Measurements from ENCODE around the gene FAM3C. TPM values are rescaled to one million over a fixed set of nuclear protein-coding genes. Genes with fewer than 3 reads are reported as not detected.
"Not testable (repeated sequence)": the region's sequence is repeated elsewhere in the genome, so short reads cannot be mapped to it uniquely, and the experiment has no call there.

Gene FAM3C
- polyA plus RNA-seq, 1 experiment = 48.7 TPM

DNA sequence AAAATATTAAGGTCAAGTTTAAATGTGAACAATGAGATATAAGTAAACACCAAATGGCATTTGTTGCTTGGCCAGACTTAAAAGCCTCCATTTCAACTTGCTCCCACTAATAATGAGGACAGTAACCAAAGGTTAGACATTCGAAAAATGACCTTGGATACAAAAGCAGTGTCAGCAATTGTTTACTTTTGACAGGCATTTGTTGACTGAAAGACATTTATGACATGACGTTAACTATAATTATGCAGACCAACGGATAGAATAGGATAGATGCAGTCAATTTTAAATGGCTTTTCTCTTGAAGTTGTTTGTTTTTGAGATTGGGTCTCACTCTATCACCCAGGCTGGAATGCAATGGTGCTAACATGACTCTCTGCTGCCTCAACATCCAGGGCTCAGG lies 73.6 kb downstream of the FAM3C start:
- Histone ChIP-seq H3K27ac (ENCODE audit: low read depth, low read length) (no peak overlapping the region), H3K27me3 (ENCODE audit: control insufficient read depth, insufficient read depth, low read length) (no peaks in the 10 kb centered on the region), H3K4me3 (ENCODE audit: low read depth, low read length) (no peak overlapping the region), H3K9me3 (ENCODE audit: control insufficient read depth, insufficient read depth, low read length) (no peaks in the 10 kb centered on the region)
- ChIA-PET CTCF (no interaction called here), POLR2A (no interaction called here)
- no peak for DNase-seq (ENCODE audit: low read depth, low spot score)
- TF ChIP-seq, protein P1, sequence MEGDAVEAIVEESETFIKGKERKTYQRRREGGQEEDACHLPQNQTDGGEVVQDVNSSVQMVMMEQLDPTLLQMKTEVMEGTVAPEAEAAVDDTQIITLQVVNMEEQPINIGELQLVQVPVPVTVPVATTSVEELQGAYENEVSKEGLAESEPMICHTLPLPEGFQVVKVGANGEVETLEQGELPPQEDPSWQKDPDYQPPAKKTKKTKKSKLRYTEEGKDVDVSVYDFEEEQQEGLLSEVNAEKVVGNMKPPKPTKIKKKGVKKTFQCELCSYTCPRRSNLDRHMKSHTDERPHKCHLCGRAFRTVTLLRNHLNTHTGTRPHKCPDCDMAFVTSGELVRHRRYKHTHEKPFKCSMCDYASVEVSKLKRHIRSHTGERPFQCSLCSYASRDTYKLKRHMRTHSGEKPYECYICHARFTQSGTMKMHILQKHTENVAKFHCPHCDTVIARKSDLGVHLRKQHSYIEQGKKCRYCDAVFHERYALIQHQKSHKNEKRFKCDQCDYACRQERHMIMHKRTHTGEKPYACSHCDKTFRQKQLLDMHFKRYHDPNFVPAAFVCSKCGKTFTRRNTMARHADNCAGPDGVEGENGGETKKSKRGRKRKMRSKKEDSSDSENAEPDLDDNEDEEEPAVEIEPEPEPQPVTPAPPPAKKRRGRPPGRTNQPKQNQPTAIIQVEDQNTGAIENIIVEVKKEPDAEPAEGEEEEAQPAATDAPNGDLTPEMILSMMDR (IDR thresholded peaks at IDR 0.05; ENCODE audit: low read depth, low read length) = no peak

DNA sequence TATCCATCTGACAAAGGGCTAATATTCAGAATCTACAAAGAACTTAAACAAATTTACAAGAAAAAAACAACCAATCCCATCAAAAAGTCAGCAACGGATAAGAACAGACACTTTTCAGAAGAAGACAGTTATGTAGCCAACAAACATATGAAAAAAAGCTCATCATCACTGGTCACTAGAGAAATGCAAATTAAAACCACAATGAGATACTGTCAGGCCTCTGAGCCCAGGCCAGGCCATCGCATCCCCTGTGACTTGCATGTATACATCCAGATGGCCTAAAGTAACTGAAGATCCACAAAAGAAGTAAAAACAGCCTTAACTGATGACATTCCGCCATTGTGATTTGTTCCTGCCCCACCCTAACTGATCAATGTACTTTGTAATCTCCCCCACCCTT lies 80.9 kb downstream of the FAM3C start:
- CTCF ChIA-PET; DNase-seq (ENCODE audit: low read depth, low spot score); H3K9me3 ChIP-seq (ENCODE audit: control insufficient read depth, insufficient read depth, low read length); H3K27ac ChIP-seq (ENCODE audit: low read depth, low read length); POLR2A ChIA-PET; H3K27me3 ChIP-seq (ENCODE audit: control insufficient read depth, insufficient read depth, low read length); H3K4me3 ChIP-seq (ENCODE audit: low read depth, low read length): not testable (repeated sequence)

DNA sequence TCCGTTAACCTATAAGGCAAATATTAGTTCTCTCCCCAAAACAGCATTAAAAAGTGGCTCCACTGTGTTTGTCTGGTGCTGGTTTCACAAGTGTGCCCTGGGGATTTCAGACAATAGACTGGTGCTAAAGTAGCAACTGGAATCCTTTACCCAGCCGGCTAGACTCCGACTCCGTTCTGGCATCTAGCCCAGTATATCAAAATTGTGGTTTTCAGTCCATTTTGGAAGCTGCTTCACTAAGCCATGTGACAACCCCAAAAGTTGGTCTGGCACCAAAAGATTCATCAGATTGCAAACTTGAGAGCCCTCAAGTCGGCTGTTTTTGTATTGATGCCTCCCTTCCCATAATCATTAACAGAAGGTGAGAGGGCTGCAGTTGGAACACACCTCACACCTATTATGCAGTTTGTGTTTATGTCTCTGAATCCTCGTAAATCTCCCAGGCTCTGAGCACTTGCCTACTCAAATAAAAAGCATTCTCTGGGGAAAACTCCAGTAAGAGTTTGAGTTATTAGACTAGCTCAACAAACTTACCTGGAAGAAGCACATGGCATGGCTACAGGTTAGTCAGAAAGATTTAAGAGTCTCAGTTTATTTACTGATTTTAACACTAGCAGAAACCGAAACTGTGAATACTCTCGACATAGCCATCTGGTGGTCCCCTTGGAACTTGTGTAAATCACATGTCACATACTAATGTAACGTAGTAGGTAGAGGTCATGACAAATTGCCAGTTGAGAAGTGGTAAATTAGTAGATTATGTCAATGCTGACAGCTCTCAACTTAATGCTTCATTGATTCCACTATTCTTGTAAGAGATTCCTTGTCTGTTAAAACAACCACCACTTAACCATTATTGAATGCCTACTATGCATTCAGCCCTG lies 82.1 kb downstream of the FAM3C start:
- Histone ChIP-seq H3K9me3 (ENCODE audit: control insufficient read depth, insufficient read depth, low read length) (no peaks in the 10 kb centered on the region), H3K27ac (ENCODE audit: low read depth, low read length) (no peak overlapping the region), H3K27me3 (ENCODE audit: control insufficient read depth, insufficient read depth, low read length) (no peaks in the 10 kb centered on the region), H3K4me3 (ENCODE audit: low read depth, low read length) (no peak overlapping the region)
- no peak for DNase-seq (ENCODE audit: low read depth, low spot score)
- POLR2A ChIA-PET = interaction anchor here (0.6 kb wide), 1 partner anchor 53 kb away, joined by 3 read pairs; no protein-coding TSS in a partner anchor
- CTCF ChIA-PET = interaction anchor here (0.8 kb wide), 1 partner anchor 13 kb away, joined by 3 read pairs; no protein-coding TSS in a partner anchor
- TF ChIP-seq, protein P1 (IDR thresholded peaks at IDR 0.05; ENCODE audit: low read depth, low read length) = no peak

DNA sequence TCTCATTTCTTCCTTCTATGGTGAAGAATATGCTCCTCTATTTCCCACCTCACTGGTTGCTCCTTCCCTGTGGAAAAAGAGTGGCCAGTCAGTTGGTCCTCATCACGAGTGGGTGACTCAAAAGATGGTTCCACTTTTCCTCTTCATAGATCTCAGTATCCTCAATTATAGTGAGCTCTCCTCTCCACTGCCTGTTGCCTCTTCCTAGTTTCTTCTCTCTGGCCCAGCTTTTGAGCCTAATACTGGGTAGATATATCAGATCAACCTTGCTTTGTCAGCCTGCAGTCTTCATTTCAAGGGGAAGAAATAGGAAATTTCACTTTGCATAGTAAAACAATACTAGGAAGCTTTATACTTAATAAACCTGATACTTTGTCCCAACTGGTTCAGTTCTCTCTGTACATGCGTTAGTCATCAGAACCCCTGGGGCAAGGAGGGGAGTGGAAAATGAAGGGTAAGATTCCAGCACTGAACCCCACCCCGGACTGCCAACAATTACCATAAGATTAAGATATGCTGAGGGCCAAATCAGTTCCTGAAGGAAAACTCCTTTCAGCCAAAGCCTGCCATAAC lies 82.8 kb downstream of the FAM3C start:
- H3K9me3 ChIP-seq (ENCODE audit: control insufficient read depth, insufficient read depth, low read length) = no peaks in the 10 kb centered on the region
- H3K27ac ChIP-seq (ENCODE audit: low read depth, low read length) = no peak overlapping the region
- H3K4me3 ChIP-seq (ENCODE audit: low read depth, low read length) = no peak overlapping the region
- no peak for DNase-seq (ENCODE audit: low read depth, low spot score)
- TF ChIP-seq, protein P1 (IDR thresholded peaks at IDR 0.05; ENCODE audit: low read depth, low read length) = no peak
- ChIA-PET CTCF (interaction anchor here (0.8 kb wide), 1 partner anchor 14 kb away, joined by 3 read pairs; no protein-coding TSS in a partner anchor), POLR2A (interaction anchor here (0.6 kb wide), 1 partner anchor 53 kb away, joined by 3 read pairs; no protein-coding TSS in a partner anchor)
- H3K27me3 ChIP-seq (ENCODE audit: control insufficient read depth, insufficient read depth, low read length) = no peaks in the 10 kb centered on the region

DNA sequence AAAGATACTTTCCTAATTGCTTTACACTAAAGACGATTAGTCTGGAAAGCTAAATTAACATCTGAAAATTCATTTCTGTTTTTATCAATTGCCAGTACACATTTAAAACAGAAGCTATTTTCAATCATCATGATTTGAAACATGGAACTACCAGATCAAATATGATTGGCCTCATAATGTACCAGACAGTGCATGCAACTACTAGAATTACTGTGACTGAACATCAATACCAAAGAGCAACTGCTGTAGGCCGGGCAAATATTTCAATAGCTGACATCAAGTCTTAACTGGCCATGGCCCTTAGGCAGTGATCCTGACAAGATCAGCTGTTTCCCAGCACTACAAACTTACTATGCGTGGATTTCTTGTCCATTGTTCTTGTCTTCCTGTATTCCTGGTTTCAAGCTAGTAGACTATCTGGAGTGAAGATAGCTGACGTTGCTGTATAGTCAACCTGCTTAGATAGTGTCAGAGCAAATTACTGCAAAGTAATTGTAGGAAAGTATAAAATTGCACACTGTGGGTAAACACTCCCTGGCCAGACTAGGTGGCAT lies 89.0 kb downstream of the FAM3C start:
- TF ChIP-seq, protein P1 (IDR thresholded peaks at IDR 0.05; ENCODE audit: low read depth, low read length) = no peak
- Histone ChIP-seq H3K27ac (ENCODE audit: low read depth, low read length) (no peak overlapping the region), H3K4me3 (ENCODE audit: low read depth, low read length) (no peak overlapping the region), H3K9me3 (ENCODE audit: control insufficient read depth, insufficient read depth, low read length) (no peaks in the 10 kb centered on the region), H3K27me3 (ENCODE audit: control insufficient read depth, insufficient read depth, low read length) (no peaks in the 10 kb centered on the region)
- no peak for DNase-seq (ENCODE audit: low read depth, low spot score)
- POLR2A ChIA-PET = no interaction called here
- CTCF ChIA-PET = no interaction called here

All from AG04450 (cell line).